Neutrophil (primary cell): Measurements from ENCODE around the gene GPR87.

Experiments used
- H3K27ac ChIP-seq: fragments of 200-600 bp; sonication (generic); 2 replicates; pipeline ENCODE4 v1.5.1; 2016; ENCODE audit warnings: mild to moderate bottlenecking, moderate library complexity
- H3K27me3 ChIP-seq: fragments of 200-600 bp; sonication (generic); 2 replicates; pipeline ENCODE4 v1.6.0; 2016; ENCODE audit warnings: mild to moderate bottlenecking
- H3K36me3 ChIP-seq: fragments of 200-600 bp; sonication (generic); 2 replicates; pipeline ENCODE4 v1.5.1; 2017
- H3K4me1 ChIP-seq, 2 experiments: fragments of 200-600 bp in 1 of 2; sonication (generic) in 1 of 2; 1 replicate in 1 of 2; 2 replicates in 1 of 2; pipeline versions ENCODE4 v1.5.1 to v1.6.1; 2013 to 2016; ENCODE audit warnings: low read depth in 1 of 2, low read length in 1 of 2, mild to moderate bottlenecking in 1 of 2, moderate library complexity in 1 of 2; ENCODE audit not compliant: control insufficient read depth in 1 of 2, insufficient read depth in 1 of 2
- H3K4me3 ChIP-seq, 2 experiments: fragments of 200-600 bp in 1 of 2; sonication (generic) in 1 of 2; 1 replicate in 1 of 2; 2 replicates in 1 of 2; pipeline ENCODE4 v1.5.1; 2013 to 2016; ENCODE audit warnings: low read depth in 1 of 2, low read length in 1 of 2, mild to moderate bottlenecking in 1 of 2, moderate library complexity in 1 of 2
- H3K9me3 ChIP-seq: fragments of 200-600 bp; sonication (generic); 2 replicates; pipeline ENCODE4 v1.5.1; 2016
- TF ChIP-seq, protein P1 (sequence below): fragments of 200-600 bp; sonication (generic); IDR thresholded peaks from 2 replicates; pipeline ENCODE4 v1.5.1; 2016; ENCODE audit warnings: antibody characterized with exemption

GPR87 gene

DNA sequence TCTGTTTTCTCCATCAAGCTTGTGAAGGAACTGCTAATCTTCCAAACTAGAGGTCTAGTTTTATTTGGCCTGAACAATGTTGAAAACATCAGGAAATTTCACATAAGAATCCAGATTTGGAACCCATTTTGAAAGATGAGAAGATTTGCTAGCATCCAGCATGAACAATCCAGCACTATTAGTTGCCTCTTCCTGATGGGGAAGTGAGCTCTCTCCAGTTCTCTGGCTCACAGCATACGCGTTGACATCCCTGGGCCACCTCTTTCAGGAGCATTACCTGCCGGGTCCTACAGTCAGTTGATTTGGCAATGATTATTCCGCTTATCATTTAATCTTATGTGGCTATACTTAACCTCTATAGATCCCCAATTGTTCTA lies 10.9 kb downstream of the GPR87 start:
- Histone ChIP-seq H3K27me3 (no peaks in the 10 kb centered on the region), H3K36me3 (no peaks in the 10 kb centered on the region), H3K4me1 (no peaks in the 10 kb centered on the region), H3K27ac (no peak overlapping the region), H3K4me3 (no peak overlapping the region), H3K9me3 (no peaks in the 10 kb centered on the region)
- TF ChIP-seq, protein P1, sequence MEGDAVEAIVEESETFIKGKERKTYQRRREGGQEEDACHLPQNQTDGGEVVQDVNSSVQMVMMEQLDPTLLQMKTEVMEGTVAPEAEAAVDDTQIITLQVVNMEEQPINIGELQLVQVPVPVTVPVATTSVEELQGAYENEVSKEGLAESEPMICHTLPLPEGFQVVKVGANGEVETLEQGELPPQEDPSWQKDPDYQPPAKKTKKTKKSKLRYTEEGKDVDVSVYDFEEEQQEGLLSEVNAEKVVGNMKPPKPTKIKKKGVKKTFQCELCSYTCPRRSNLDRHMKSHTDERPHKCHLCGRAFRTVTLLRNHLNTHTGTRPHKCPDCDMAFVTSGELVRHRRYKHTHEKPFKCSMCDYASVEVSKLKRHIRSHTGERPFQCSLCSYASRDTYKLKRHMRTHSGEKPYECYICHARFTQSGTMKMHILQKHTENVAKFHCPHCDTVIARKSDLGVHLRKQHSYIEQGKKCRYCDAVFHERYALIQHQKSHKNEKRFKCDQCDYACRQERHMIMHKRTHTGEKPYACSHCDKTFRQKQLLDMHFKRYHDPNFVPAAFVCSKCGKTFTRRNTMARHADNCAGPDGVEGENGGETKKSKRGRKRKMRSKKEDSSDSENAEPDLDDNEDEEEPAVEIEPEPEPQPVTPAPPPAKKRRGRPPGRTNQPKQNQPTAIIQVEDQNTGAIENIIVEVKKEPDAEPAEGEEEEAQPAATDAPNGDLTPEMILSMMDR: no peak

DNA sequence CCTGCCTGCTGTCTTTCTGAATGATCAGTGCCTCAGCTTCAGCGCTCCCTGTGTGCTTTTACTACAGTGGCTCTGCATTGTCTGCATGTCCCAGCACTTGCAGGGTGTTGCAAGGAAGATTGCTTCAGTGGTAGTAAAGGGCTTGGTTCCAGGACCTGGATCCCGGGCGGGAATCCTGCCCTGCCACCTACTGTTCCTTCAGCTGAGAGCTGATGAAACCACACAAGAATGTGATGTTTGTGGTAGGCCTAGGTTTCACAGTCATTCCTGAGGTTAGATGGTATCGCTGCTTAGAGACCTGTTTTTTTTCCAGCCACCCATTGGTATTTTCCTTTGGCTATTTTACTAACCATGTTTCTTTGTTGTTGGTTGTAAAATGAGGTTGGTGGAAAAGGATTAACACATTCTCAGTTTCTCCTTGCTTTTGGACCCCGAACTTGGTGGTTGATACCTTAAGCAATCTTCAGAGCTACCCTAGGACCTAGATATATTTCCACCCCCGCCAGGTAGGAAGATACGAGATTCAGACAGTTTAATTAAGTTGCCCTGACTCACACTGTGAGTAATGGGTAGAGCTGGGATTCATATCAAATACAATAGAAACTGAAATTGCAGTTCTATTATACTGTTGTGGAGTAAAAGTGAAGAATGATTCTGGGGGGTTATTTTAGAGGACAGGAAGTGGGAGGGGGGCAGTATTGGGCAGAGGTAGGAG lies 11.4 kb downstream of the GPR87 start:
- Histone ChIP-seq H3K9me3 (no peaks in the 10 kb centered on the region), H3K4me3 (no peak overlapping the region), H3K27me3 (no peaks in the 10 kb centered on the region), H3K4me1 (no peaks in the 10 kb centered on the region), H3K36me3 (no peaks in the 10 kb centered on the region), H3K27ac (no peak overlapping the region)
- TF ChIP-seq, protein P1: no peak

DNA sequence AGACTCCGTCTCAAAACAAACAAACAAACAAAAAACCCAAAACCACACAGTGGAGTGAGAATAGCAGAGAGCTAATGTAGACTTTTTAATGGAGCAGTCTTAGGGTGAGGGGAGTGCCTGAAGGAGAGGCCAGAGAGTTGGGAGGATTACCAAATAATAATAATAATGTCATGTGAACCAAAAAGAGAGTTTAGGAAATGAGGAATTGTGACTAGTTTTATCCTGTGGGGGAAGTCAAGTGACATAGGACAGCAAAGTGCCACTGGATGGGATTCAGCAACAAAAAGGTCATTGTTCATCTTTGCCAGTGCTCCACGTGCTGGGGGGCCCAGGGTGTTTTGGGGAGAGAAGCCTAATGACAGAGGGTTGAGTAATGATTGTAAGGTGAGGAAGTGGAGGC lies 12.9 kb downstream of the GPR87 start:
- Histone ChIP-seq H3K27me3 (no peaks in the 10 kb centered on the region), H3K9me3 (no peaks in the 10 kb centered on the region), H3K4me3 (no peak overlapping the region), H3K36me3 (no peaks in the 10 kb centered on the region), H3K27ac (no peak overlapping the region), H3K4me1 (no peaks in the 10 kb centered on the region)
- TF ChIP-seq, protein P1: no peak

DNA sequence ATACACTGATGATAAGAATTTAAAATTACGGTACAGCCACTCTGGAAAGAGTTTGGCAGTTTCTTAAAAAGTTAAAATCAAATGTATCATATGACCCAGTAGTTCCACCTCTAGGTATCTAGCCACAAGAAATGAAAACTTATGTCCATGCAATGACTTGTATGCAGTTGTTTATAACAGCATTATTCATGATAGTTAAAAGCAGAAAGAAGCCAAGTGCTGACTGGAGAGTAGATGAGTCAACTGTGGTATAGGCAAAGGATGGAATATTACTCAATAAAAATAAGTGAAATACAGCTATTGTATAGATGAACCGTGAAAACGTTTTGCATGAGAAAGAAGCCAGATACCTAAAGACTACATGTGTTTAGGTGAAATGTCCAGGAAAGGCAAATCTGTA lies 14.8 kb downstream of the GPR87 start:
- Histone ChIP-seq H3K27ac (no peak overlapping the region), H3K36me3 (no peaks in the 10 kb centered on the region), H3K4me3 (no peak overlapping the region), H3K9me3 (no peaks in the 10 kb centered on the region), H3K4me1 (peaks cover 0 to 4% of the 10 kb centered on the region in 2 experiments), H3K27me3 (no peaks in the 10 kb centered on the region)
- TF ChIP-seq, protein P1: no peak

DNA sequence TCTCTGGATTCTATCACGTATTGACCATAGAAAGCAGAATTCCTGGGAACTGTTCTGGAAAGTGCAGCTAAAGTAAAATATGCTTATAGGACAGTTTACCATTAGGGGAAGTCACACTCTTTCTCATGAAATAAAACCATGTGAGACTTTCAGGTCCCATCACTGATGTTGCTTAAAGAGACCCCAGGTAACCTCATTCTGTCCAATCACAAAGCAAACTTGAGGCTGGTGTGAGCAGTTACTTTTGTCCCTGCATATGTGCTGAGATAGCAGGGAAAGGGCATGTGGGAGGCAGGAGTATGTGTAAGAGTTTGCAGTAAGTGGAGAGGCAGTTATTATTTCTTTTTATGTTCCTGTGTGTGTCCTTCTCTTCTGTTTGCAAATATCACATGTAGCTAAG lies 16.1 kb downstream of the GPR87 start:
- Histone ChIP-seq H3K4me1 (peaks cover 0 to 4% of the 10 kb centered on the region in 2 experiments), H3K36me3 (no peaks in the 10 kb centered on the region), H3K27ac (no peak overlapping the region), H3K27me3 (no peaks in the 10 kb centered on the region), H3K4me3 (no peak overlapping the region), H3K9me3 (no peaks in the 10 kb centered on the region)
- TF ChIP-seq, protein P1: no peak
